ENCODE measurements around the gene UCK1.

Gene UCK1

DNA sequence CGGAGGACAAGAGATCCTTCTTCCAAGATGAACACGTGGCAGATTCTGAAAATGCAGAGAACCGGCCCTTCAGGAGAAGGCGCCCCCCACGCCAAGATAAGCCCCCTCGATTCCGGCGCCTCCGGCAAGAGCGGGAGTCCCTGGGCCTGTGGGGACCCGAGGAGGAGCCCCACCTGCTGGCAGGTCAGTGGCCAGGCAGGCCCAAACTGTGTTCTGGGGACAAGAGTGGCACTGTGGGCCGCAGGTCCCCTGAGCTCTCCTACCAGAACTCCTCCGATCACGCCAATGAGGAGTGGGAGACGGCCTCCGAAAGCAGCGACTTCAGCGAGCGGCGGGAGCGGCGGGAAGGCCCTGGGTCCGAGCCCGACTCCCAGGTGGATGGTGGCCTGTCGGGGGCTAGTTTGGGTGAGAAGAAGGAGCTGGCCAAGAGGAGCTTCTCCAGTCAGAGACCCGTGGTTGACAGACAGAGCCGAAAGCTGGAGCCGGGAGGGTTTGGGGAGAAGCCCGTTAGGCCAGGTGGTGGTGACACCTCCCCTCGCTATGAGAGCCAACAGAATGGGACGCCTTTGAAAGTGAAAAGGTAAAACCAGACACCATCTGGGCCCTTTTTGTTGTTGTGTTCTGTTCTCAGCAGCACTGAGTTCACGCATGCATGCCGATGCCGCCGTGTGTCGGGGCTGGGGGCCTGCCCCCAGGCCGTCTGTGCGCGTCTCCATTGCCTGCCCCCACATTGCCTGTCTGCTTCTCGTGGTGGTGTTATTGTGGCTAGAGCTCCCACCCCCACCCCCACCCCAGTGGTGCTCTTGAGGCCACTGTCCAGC lies 54.9 kb downstream of the UCK1 start:
- DNase-seq, result no peak

DNA sequence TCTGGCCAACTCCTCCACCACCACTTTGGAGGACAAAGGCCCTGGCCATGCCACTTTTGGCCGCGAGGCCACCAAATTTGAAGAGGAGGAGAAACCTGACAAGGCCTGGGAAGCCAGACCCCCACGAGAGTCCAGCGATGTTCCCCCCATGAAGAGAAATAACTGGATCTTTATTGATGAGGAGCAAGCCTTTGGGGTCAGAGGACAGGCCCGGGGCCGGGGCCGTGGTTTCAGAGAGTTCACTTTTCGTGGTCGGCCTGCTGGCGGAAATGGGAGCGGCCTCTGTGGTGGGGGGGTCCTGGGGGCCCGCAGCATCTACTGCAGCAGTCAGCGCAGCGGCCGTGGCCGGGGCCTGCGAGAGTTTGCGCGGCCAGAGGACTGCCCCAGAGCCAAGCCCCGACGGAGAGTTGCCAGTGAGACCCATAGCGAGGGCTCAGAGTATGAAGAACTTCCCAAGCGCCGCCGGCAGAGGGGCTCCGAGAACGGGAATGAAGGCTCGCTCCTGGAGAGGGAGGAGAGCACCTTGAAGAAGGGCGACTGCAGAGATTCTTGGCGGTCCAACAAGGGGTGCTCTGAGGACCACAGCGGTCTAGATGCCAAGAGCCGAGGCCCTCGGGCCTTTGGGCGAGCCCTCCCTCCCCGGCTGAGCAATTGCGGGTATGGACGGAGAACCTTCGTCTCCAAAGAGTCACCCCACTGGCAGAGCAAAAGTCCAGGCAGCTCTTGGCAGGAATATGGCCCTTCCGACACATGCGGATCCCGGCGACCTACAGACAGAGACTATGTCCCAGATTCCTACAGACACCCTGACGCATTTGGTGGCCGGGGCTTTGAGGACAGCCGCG lies 55.7 kb downstream of the UCK1 start:
- no peak for DNase-seq

GRCh38 chr9:131474711-131475110 lies 56.4 kb downstream of the UCK1 start:
- no peak for DNase-seq

DNA sequence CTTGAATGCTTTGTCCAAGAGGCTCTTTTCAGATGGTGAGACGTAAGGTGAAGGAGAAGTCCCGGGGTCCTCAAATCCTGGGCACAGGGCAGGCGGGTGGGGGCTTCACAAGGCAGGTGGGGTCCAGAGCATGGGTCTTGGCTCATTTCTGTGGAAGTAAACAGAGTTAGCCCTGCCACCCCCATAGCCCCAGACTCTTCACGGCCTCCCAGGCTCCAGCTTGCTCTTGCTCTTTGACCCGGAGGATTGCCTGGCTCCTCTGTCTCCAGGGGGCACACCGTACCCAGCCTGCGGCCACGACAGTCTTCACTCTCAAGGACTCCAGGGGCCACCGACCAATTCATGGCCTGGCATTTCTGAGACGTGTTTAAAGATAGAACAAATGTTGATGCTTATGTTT lies 57.2 kb downstream of the UCK1 start:
- no peak for DNase-seq
